ENCODE data around the gene PRDM16.
"Not testable (repeated sequence)": the region's sequence is repeated elsewhere in the genome, so short reads cannot be mapped to it uniquely, and the experiment has no call there.

The PRDM16 gene

DNA sequence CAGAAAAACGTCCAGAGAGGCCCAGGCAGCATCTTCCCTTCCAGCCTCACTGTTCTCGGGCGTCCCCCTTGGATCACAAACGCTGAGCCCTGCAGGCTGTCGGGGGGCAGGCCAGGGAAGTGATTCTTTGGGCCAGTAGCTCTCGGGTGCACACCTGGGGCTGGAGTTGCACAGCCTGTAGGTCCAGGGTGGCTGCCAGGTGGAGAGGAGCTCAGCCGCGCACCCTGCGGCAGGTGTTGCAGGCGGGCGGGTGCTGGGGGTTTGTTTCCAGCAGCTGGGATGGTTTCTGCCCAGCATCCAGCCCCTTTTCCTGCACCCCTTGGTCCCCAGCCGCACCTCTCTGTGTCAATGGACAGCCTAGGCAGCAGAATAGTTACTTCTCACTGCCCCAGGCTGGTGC lies 15.7 kb downstream of the PRDM16 start:
- no peak for DNase-seq

DNA sequence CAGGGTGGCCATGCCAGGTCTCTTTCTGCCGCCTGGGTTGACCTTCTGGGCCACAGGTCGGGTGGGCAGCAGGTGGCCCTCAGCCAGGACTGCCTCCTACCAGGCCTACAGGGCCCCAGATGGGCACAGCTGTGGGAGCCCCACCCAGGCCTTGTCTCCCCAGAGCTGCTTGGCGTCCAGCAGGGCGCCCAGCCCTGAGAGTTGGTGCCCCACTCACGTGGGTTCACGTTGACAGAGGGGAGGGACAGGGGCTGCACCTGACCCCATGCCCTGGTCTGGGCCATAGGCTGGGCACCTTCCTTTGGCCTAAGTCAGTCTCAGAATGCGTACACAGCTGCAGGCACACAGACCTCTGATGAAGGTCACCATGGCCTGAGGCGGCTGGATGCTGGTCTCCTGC lies 16.7 kb downstream of the PRDM16 start:
- DNase-seq, result no peak

DNA sequence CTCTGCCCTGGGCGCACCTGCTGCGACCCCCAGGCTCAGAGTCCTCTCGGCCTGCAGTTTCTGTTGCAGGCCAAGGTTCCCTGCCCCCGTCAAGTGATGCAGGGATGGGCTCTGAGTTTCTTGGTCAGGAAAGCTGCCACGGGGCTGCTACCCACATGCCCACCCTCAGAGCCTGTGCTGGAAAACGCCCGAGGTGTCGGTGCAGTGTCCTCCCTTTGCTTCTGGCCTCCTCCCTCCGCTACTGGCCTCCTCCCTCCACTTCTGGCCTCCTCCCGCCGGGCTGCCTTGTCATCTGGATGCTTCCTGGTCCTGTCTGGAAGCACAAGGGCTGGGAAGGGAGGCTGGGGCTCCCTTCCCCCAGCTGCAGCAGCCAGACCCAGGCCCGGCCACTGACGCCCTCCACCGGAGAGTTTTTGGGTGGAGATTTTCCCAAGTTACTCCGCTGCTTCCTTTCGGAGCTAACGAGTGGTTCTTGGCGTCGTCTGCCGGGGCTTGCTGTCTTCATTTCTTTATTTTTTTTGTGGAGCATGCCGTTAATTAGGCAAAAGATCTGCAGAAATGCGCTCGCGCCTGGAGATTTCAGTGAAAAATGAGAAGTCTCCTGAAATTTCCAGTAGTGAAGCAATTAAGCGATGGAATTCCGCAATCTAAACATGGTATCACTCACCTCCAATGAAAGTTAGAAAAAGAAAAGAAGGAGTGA lies 17.4 kb downstream of the PRDM16 start:
- DNase-seq, result no peak

DNA sequence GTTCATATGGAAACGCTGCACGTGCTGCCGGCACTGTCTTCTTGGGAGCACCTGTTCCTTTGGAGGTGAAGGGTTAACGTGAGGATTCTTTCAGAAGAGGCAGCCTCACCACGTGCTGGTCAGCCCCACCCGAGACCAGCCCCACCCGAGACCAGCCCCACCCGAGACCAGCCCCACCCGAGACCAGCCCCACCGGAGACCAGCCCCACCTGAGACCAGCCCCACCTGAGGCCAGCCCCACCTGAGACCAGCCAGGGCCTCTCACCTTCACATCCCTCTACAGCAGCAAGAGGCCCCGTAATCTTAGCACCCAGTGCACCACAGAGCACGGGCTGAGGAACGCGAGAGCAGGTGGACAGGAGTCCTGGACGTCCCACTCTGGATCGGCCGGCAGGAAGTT lies 18.0 kb downstream of the PRDM16 start:
- no peak for DNase-seq

GRCh38 chr1:3087946-3088668 lies 19.1 kb downstream of the PRDM16 start:
- DNase-seq, result not testable (repeated sequence)

DNA sequence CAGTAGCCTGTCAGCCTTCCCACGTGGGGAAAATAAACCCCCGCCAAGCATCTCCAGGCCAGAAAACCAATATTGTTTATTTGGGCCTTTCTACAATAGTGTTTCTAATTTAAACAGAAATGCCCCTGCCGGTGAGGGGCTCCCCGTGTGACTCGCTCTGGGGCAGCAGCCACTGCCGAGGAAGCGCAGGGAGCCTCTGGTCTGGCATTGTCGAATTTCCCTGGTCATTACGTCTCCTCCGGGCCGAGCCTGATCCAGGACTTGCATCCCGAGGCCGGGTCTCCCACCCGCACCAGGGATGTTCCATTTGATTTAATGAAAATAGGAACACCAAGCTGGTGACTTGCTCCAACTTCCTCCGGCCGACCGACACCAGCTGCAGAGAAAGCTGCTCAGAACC lies 20.5 kb downstream of the PRDM16 start:
- no peak for DNase-seq

DNA sequence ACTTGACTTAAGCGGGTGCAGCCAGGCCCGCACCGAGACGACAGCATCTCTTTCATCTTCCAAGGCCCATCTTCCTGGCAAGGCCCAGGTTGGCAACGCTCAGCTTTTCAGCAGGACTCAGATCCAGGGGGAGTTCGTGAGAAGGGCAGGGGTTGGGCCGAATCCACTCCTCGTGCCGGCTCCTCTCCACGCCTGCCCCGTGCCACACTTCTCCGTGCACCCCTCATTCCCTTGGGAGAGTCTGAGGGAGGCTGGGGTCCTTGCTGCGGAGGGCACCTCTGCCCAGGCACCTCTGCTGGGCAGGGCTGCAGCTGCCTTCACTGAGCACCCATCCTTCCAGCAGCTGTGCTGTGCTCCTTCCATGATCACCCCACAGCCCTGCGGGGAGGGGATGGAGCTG lies 22.3 kb downstream of the PRDM16 start:
- no peak for DNase-seq

- DNase-seq, result no peak
Measured at GRCh38 chr1:3092530-3092929, 23.5 kb downstream of the PRDM16 start.

- DNase-seq, result no peak
Measured at GRCh38 chr1:3093898-3094626, 25.1 kb downstream of the PRDM16 start.

- DNase-seq, result no peak
Measured at GRCh38 chr1:3094863-3095780, 26.1 kb downstream of the PRDM16 start.

DNA sequence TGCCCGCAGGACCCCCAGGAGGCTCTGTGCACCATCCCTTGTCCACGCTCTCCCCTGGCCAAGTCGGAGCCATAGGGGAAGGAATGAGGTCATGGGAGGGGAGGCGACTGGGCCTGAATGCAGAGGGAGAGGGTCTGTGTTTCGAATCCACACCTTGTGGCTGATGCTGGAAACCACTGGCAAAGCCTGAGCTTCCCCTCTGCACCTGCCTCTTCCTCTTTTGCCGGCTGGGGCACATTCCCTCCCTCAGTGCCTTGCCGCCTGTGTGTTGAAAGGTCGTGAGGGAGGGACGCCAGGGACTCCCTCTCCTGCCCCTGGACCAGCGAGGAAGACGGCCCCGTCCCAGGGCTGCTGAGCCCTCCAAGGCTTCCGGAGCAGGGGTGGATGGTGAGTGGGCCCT lies 27.3 kb downstream of the PRDM16 start:
- DNase-seq, result no peak

DNA sequence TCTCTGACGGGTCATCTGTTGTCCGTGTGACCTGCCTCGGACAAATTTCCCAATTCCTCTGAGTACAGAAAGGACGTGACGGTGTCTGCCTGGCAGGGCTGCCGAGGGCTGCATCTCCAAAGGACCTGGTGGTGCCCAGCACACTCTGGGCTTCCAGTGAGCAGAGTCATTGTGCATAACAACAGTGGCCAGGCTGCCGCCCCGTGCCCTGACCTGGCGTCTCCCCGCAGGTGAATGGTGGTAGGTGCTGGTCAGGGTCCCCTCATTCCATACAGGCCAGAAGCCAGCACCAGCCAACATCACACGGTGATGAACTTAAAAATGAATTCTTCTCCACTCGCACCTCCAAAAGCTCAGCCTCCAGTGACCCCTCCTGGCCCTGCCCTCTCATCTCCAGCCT lies 28.2 kb downstream of the PRDM16 start:
- no peak for DNase-seq

DNA sequence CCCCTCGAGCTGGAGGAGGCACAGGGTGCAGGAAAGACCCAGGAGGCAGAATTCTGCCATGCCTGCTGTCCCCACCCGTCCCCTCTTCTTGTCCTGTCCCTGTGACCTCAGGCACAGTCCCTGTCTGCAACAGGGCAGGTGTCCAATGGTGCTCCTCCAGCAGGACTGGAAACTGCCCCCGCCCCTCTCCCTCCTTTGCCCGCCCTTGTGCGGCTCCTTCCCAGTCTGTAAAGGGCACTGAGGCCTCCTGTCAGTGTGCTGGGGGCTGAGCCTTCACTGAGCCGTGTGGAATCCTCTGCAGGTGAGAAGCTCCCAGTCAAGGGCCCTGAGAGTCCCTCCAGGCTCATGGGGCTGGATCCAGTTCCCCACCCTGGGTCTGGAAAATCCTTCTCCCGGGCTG lies 28.9 kb downstream of the PRDM16 start:
- DNase-seq, result no peak

GRCh38 chr1:3099861-3100260 lies 30.9 kb downstream of the PRDM16 start:
- no peak for DNase-seq

DNA sequence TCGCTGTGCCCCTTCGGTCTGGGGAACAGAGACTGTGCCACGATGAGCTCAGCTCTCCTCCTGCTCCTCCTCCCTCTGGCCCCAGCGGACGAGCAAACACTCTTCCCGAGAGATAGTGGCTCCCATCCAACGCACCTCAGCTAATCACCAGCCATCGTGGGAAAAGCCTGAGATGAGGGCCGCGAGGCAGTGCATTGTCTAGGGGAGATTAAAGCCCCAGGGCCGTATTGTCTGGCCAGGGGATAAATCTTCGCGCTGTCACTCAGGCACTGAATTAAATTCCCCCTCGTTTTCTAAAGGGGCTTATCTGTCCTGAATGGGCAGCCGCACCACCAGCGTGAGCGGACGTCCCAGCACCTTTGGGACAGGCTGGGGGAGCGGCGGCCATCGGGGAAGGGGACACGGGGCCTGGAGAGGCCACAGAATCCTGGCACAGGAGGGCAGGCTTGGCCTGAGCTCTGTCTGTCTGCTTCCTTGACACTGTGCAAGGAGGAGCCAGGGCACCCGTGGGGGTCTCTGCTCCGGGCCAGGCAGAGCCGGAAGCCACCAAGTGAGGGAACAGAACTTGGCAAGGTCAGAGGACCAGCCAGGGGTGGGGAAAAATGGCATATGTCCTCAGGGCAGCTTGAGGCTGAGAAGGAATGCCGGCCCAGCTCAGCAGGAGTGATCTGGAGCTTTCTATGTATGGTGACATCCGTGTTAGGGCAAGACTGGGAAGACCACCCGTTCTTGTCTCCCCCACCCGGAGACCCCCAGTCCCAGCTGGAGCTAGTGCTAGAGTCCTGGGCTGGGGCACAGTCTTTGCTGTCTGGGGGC lies 32.3 kb downstream of the PRDM16 start:
- DNase-seq, result no peak

GRCh38 chr1:3102641-3103040 lies 33.6 kb downstream of the PRDM16 start:
- DNase-seq, result no peak

DNA sequence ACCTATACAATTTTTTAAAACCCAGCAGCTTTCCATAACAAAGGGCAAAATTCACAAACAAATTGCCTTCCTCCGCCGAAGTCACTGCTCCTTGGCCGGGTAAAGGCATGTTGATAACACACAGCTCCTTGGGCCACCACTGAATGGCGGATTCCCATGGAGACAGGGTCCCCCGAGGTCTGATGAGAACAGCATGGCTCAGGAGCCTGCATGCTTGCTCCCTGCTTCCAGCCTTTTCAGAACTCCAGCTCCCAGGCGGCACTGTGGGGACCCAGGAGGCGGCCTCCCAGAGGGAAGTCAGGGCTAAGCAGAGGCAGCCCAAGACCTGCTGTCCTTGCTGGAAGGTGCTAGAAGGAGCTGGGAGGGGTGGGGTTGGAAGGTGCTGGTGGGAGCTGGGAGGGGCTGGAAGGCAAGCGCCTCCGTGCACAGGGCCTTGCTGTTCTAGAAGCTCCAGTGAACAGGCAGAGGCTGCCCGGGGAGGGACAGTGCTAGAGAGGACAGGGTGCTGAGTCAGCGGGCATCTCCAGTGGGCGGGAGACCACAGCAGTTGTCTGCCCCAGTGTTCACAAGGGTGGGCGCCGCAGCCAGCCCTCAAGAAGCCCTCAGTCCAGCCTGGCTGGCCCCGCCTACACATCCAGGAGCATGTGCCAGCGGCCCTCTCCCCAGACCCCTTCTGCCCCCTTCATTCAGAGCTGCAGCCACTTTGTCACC lies 35.1 kb downstream of the PRDM16 start:
- no peak for DNase-seq

DNA sequence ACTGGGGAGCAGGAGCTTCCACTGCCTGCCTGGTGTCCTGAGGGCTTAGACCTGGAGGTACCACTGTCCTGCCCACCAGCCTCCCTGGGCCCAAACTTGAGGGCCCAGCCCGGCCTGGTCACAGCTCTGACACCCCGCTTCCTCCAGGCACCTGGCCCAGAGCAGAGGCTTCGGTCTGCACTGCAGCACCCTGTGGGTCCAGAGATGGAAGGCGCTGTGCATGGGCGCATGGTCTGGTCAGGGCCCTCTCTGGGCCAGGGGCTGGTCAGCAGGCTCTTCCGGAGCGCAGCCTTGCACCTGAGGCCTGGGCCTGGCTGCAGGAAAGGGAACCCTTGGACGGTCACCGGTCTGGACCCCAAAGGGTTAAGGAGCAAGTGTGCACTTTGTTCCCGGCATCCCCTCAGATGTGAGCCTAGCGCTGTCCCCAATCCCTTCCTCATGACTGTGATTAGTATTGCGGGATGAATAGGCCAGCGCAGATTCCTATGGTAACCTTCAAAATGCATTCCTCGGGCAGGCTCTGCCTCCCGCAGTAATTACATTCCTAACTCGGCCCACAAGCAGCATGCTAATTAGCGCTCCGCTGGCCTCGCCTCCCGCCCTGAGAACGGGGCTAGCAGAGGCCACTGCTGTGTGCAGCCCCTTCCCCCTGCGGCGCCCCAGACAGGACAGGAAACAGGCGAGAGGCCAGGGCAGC lies 36.3 kb downstream of the PRDM16 start:
- DNase-seq, result no peak

DNA sequence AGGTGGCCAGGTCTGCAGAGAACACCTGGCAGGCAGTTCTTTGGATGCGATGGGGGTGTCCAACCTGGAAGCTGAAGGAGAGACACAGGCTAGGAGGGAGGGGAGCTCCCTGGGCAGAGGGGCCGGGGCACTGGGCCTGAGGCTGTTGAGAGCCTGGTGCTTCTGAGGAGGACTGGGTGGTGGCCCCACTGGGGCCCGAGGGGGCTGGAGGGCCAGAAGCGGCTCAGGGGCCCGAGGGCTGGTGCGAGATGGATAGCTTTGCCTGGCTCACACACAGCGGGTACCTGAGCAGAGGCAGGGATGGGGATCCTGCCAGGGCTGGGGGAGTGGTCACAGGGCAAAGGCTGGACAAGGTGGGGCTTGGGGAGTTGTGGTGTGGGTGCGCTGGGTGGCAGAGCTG lies 37.2 kb downstream of the PRDM16 start:
- DNase-seq, result no peak

DNA sequence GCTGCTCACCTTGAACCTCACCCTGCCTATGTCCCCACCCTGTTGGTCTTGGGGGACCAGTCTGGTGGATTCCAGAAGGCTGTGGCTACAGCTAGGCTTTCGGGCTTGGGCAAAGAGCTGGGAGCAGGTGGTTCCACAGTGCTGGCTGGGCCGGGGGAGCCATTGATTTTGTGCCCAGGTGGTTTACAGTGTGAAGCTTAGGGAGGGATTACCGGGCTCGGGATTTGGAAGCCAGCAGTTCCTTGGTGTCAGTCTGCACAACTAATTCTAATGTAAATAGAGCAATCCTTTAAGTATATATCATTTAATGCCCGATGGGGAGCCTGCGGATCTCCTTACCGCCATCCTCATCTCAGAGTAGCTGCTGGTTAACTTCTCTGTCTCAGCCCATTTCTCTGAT lies 38.2 kb downstream of the PRDM16 start:
- DNase-seq, result no peak

GRCh38 chr1:3109355-3109754 lies 40.4 kb downstream of the PRDM16 start:
- DNase-seq, result no peak
